Activated T-cell treated with anti-CD3 and anti-CD28 coated beads for 4 hours (primary cell): ENCODE data around the gene ETV2.
A peak's percentile ranks its signal among the peaks of the same experiment; 100 is the strongest.
"Not testable (repeated sequence)": the region's sequence is repeated elsewhere in the genome, so short reads cannot be mapped to it uniquely, and the experiment has no call there.

Experiments used
- DNase-seq: peaks from one replicate; pipeline ENCODE4 v3.0.0-alpha.2; 2020

ETV2 gene

GRCh38 chr19:35641515-35642151 is at the start of gene ETV2:
ETV2 (plus strand) TSS chr19:35641745; CDS start chr19:35642461, 716 bp downstream.
- DNase-seq = peak; percentile 51

- peak; percentile 5 for DNase-seq
Measured at GRCh38 chr19:35592226-35592625, 49.3 kb upstream of the ETV2 start.

- not testable (repeated sequence) for DNase-seq
Measured at GRCh38 chr19:35595026-35595425, 46.5 kb upstream of the ETV2 start.

GRCh38 chr19:35595928-35596327 is 45.6 kb upstream of the ETV2 start:
- DNase-seq = no peak

- DNase-seq = no peak
Measured at GRCh38 chr19:35596366-35596999, 45.1 kb upstream of the ETV2 start.

- DNase-seq = no peak
Measured at GRCh38 chr19:35601971-35602370, 39.6 kb upstream of the ETV2 start.

- DNase-seq = not testable (repeated sequence)
Measured at GRCh38 chr19:35604436-35604835, 37.1 kb upstream of the ETV2 start.

- DNase-seq = not testable (repeated sequence)
Measured at GRCh38 chr19:35607170-35607569, 34.4 kb upstream of the ETV2 start.

- no peak for DNase-seq
Measured at GRCh38 chr19:35607661-35608060, 33.9 kb upstream of the ETV2 start.

- no peak for DNase-seq
Measured at GRCh38 chr19:35608251-35608650, 33.3 kb upstream of the ETV2 start.

GRCh38 chr19:35609851-35610353 is 31.6 kb upstream of the ETV2 start:
- DNase-seq = no peak

GRCh38 chr19:35612224-35612558 is 29.4 kb upstream of the ETV2 start:
- DNase-seq = no peak

- peak; percentile 96 for DNase-seq
Measured at GRCh38 chr19:35612559-35613321, 28.8 kb upstream of the ETV2 start, which contains the start of gene HAUS5. HAUS5 (plus strand) TSS chr19:35612735; CDS start chr19:35612795, 60 bp downstream.

GRCh38 chr19:35613574-35613973 is 28.0 kb upstream of the ETV2 start:
- DNase-seq = no peak

GRCh38 chr19:35615036-35615435 is 26.5 kb upstream of the ETV2 start:
- DNase-seq = no peak

- no peak for DNase-seq
Measured at GRCh38 chr19:35618857-35619256, 22.7 kb upstream of the ETV2 start.

- no peak for DNase-seq
Measured at GRCh38 chr19:35619290-35619923, 22.1 kb upstream of the ETV2 start.

- no peak for DNase-seq
Measured at GRCh38 chr19:35620001-35620400, 21.5 kb upstream of the ETV2 start.

- DNase-seq = no peak
Measured at GRCh38 chr19:35621708-35622107, 19.8 kb upstream of the ETV2 start.

- DNase-seq = no peak
Measured at GRCh38 chr19:35622750-35623149, 18.8 kb upstream of the ETV2 start.

- DNase-seq = no peak
Measured at GRCh38 chr19:35623327-35624010, 18.1 kb upstream of the ETV2 start.

GRCh38 chr19:35628264-35628564 is 13.3 kb upstream of the ETV2 start:
- no peak for DNase-seq
